Keratinocyte (primary cell): ENCODE results near the gene CXCL6. TPM values are rescaled to one million over a fixed set of nuclear protein-coding genes. Genes with fewer than 3 reads are reported as not detected.

Source experiments
- DNase-seq: peaks from one replicate; pipeline ENCODE4 v3.0.0-alpha.2; 2011; ENCODE audit warnings: low read depth, missing footprints, low spot score
- FAIRE-seq: peaks from 2 replicates; lab custom pipeline; 2011; peaks lifted over from hg19 to GRCh38; lab: Jason Lieb, UNC
- H2AFZ ChIP-seq: 2 replicates; pipeline ENCODE4 v1.6.0; 2012; ENCODE audit warnings: low read length, control low read depth, inconsistent platforms; ENCODE audit not compliant: control insufficient read depth
- H3K27ac ChIP-seq: 2 replicates; pipeline ENCODE4 v1.5.1; 2011; ENCODE audit warnings: low read length; ENCODE audit not compliant: control insufficient read depth, insufficient read depth
- H3K27me3 ChIP-seq: 3 replicates; pipeline ENCODE4 v1.6.0; 2011; ENCODE audit warnings: low read length; ENCODE audit not compliant: control insufficient read depth, insufficient read depth; ENCODE audit errors: extremely low read depth
- H3K36me3 ChIP-seq, 2 experiments: 2 replicates in 1 of 2; 3 replicates in 1 of 2; pipeline ENCODE4 v1.5.1; 2011; ENCODE audit warnings: low read length in 2 of 2, mild to moderate bottlenecking in 1 of 2; ENCODE audit not compliant: control insufficient read depth in 2 of 2, insufficient read depth in 2 of 2; ENCODE audit errors: extremely low read depth in 1 of 2
- H3K4me1 ChIP-seq: 3 replicates; pipeline ENCODE4 v1.5.1; 2011; ENCODE audit warnings: low read length; ENCODE audit not compliant: control insufficient read depth, insufficient read depth; ENCODE audit errors: extremely low read depth
- H3K4me2 ChIP-seq: 3 replicates; pipeline ENCODE4 v1.6.0; 2011; ENCODE audit warnings: low read depth, low read length; ENCODE audit not compliant: control insufficient read depth, insufficient read depth; ENCODE audit errors: extremely low read depth
- H3K4me3 ChIP-seq, 3 experiments: fragments of 200-600 bp in 1 of 3; sonication (generic) in 1 of 3; 2 replicates in 2 of 3; 3 replicates in 1 of 3; pipeline ENCODE4 v1.5.1; 2011 to 2016; ENCODE audit warnings: low read length in 3 of 3, mild to moderate bottlenecking in 3 of 3, control low read depth in 2 of 3, inconsistent platforms in 1 of 3, low read depth in 1 of 3, mixed read lengths in 1 of 3, mixed run types in 1 of 3, moderate library complexity in 1 of 3; ENCODE audit not compliant: control insufficient read depth in 2 of 3, insufficient read depth in 2 of 3; ENCODE audit errors: extremely low read depth in 1 of 3
- H3K79me2 ChIP-seq: 2 replicates; pipeline ENCODE4 v1.6.0; 2012; ENCODE audit warnings: low read length; ENCODE audit not compliant: control insufficient read depth, insufficient read depth
- H3K9ac ChIP-seq: 3 replicates; pipeline ENCODE4 v1.6.0; 2011; ENCODE audit warnings: low read length; ENCODE audit not compliant: control insufficient read depth, insufficient read depth; ENCODE audit errors: extremely low read depth
- H3K9me1 ChIP-seq: 3 replicates; pipeline ENCODE4 v1.6.0; 2011; ENCODE audit warnings: low read length; ENCODE audit not compliant: control insufficient read depth, insufficient read depth; ENCODE audit errors: extremely low read depth
- H3K9me3 ChIP-seq: 2 replicates; pipeline ENCODE4 v1.5.1; 2012; ENCODE audit warnings: low read depth, low read length; ENCODE audit not compliant: control insufficient read depth
- H4K20me1 ChIP-seq: 3 replicates; pipeline ENCODE4 v1.6.0; 2011; ENCODE audit warnings: low read length; ENCODE audit not compliant: control insufficient read depth, insufficient read depth; ENCODE audit errors: extremely low read depth
- CTCF ChIP-seq, 3 experiments: IDR thresholded peaks in 1 of 3; conservative IDR thresholded peaks in 1 of 3; optimal IDR thresholded peaks in 1 of 3; 2 replicates in 2 of 3; 3 replicates in 1 of 3; pipeline versions ENCODE3 to v1.5.1; 2011; ENCODE audit warnings: low read length in 3 of 3, mild to moderate bottlenecking in 3 of 3, moderate library complexity in 2 of 3, control low read depth in 1 of 3, inconsistent platforms in 1 of 3; ENCODE audit not compliant: insufficient read depth in 2 of 3; ENCODE audit errors: extremely low read depth in 1 of 3
- EZH2 ChIP-seq: IDR thresholded peaks from one replicate; pipeline ENCODE4 v1.6.1; 2012; ENCODE audit warnings: inconsistent platforms, mild to moderate bottlenecking, low read length, moderate library complexity
- dilution Hi-C: fragments of 300-500 bp; cut with MboI; formaldehyde crosslinking; loops from one replicate; pipeline ENCODE4 v1.7.0; 2020; ENCODE audit warnings: low sequenced_read_pairs; ENCODE audit not compliant: extremely low pct_ligation_motif_present
- polyA plus RNA-seq, 5 experiments: library from polyadenylated mRNA; depleted of rRNA in 3 of 5; stranded (reverse) in 3 of 5; stranded (forward) in 1 of 5; unstranded in 1 of 5; fragments of >200 nt; gene quantifications; 1 replicate in 1 of 5; 2 replicates in 3 of 5; 3 replicates in 1 of 5; pipeline versions ENCODE4 v1.2.1 to v1.2.3, GENCODE V29; 2011 to 2012; ENCODE audit warnings: missing spikeins in 2 of 5, low read depth in 1 of 5, low replicate concordance in 1 of 5

The CXCL6 gene
- polyA plus RNA-seq, 1 donor (not counting 4 experiments of a cell fraction or from before 2014, with no cell fraction given), result 0.08 TPM

GRCh38 chr4:73822812-73823504 lies 13.5 kb upstream of the CXCL6 start:
- no peaks in the 10 kb centered on the region for H3K79me2 ChIP-seq
- H4K20me1 ChIP-seq, result no peaks in the 10 kb centered on the region
- H3K9me1 ChIP-seq, result no peaks in the 10 kb centered on the region
- no peak overlapping the region for H3K4me3 ChIP-seq
- peaks cover 6% of the 10 kb centered on the region for H3K9me3 ChIP-seq
- H3K4me2 ChIP-seq, result no peak overlapping the region
- no peak overlapping the region for H3K9ac ChIP-seq
- DNase-seq (no peak), FAIRE-seq (no peak)
- H3K27me3 ChIP-seq, result no peaks in the 10 kb centered on the region
- no peaks in the 10 kb centered on the region for H3K4me1 ChIP-seq
- no peak overlapping the region for H3K27ac ChIP-seq
- no peak for TF ChIP-seq CTCF (optimal IDR thresholded peaks at IDR 0.05 in 1 of 3, IDR thresholded peaks at IDR 0.05 in 1 of 3, conservative IDR thresholded peaks at IDR 0.05 in 1 of 3; ENCODE audit: extremely low read depth in 1 of 3, insufficient read depth in 2 of 3, low read length in 3 of 3)
- H3K36me3 ChIP-seq, result no peaks in the 10 kb centered on the region
- dilution Hi-C loops, result no loop called here
- no peak overlapping the region for H2AFZ ChIP-seq

- Histone ChIP-seq H3K9me3 (peaks cover 6% of the 10 kb centered on the region), H3K4me2 (no peak overlapping the region), H3K36me3 (no peaks in the 10 kb centered on the region), H3K27me3 (no peaks in the 10 kb centered on the region), H2AFZ (no peak overlapping the region), H3K9ac (no peak overlapping the region), H3K79me2 (no peaks in the 10 kb centered on the region), H3K4me3 (no peak overlapping the region), H3K4me1 (no peaks in the 10 kb centered on the region), H3K9me1 (no peaks in the 10 kb centered on the region), H3K27ac (no peak overlapping the region), H4K20me1 (no peaks in the 10 kb centered on the region)
- DNase-seq (no peak), FAIRE-seq (no peak)
- TF ChIP-seq EZH2 (no peak), CTCF (optimal IDR thresholded peaks at IDR 0.05 in 1 of 3, IDR thresholded peaks at IDR 0.05 in 1 of 3, conservative IDR thresholded peaks at IDR 0.05 in 1 of 3; ENCODE audit: extremely low read depth in 1 of 3, insufficient read depth in 2 of 3, low read length in 3 of 3) (no peak)
- dilution Hi-C loops, result no loop called here
Measured at GRCh38 chr4:73823760-73824159, 12.7 kb upstream of the CXCL6 start.
